ENCODE results near the gene ADCY4.

GRCh38 chr14:24325041-24325530 lies 9.8 kb downstream of the ADCY4 start:
- no peak for TF ChIP-seq ZNF384 (IDR thresholded peaks at IDR 0.05)
- no peak for TF ChIP-seq TARDBP (IDR thresholded peaks at IDR 0.05)
- no peak for TF ChIP-seq SP1 (IDR thresholded peaks at IDR 0.05)
- TF ChIP-seq BHLHE40 (IDR thresholded peaks at IDR 0.05; ENCODE audit: borderline replicate concordance) = no peak

Data from HEK293T (cell line).